Activated naive CD8-positive, alpha-beta T cell (primary cell): ENCODE data around the gene PREX1.

ENCODE experiments used
- H3K27ac Mint-ChIP-seq: one replicate; pipeline ENCODE4 v1.8.0; 2021; ENCODE audit warnings: mixed read lengths
- H3K27me3 Mint-ChIP-seq: one replicate; pipeline ENCODE4 v1.8.0; 2021; ENCODE audit warnings: mixed read lengths
- H3K36me3 Mint-ChIP-seq: one replicate; pipeline ENCODE4 v1.8.0; 2021; ENCODE audit warnings: mixed read lengths
- H3K4me1 Mint-ChIP-seq: one replicate; pipeline ENCODE4 v1.8.0; 2021; ENCODE audit warnings: low read depth, mixed read lengths
- H3K4me3 Mint-ChIP-seq: one replicate; pipeline ENCODE4 v1.8.0; 2021; ENCODE audit warnings: mild to moderate bottlenecking, mixed read lengths
- H3K9me3 Mint-ChIP-seq: one replicate; pipeline ENCODE4 v1.8.0; 2021; ENCODE audit warnings: low read depth, mixed read lengths

The PREX1 gene

DNA sequence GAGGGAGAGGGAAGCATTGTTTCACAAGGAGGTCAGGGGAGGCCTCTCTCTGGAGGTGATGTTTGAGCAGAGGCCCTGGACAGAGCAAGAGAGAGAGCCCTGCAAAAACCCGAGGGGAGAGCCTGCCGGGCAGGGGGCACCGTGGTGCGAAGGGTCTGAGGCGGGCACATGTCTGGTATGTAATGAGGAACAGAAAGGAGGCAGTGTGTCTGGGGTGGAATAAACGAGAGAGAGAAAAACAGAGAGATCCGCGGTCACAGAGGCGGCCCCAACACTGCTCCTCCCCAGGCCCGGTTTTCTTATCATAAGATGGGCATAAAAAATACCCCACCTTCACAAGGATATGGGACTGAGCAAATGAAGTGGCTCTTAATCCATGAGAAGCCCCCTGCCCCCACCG lies 119.2 kb downstream of the PREX1 start:
- Mint-ChIP-seq H3K9me3 (no peaks in the 10 kb centered on the region), H3K27ac (peak overlapping the region; percentile 43), H3K36me3 (peaks cover 13% of the 10 kb centered on the region), H3K4me1 (peaks cover 56% of the 10 kb centered on the region), H3K27me3 (no peaks in the 10 kb centered on the region), H3K4me3 (no peak overlapping the region)

DNA sequence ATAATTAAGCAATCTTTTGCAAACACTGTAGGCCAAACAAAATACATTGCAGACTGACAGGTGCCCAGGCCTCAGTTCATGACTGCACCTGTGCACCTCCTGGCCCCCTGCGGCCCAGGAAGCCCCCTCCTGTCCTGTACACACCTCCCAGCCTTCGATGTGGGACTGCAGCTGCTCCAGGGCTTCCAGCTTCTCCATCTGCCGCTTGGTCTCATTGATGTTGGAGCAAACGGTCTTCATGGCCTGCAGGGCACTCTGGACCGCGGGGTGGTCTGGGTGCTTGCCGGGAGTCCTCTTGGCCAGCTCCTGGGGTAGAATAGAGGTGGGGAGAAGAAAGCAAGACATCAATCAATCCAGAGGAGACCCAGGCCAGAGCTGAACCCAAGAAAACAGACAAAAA lies 119.7 kb downstream of the PREX1 start:
- peaks cover 13% of the 10 kb centered on the region for H3K36me3 Mint-ChIP-seq
- no peak overlapping the region for H3K4me3 Mint-ChIP-seq
- H3K27ac Mint-ChIP-seq, result peak overlapping the region; percentile 43
- H3K9me3 Mint-ChIP-seq, result no peaks in the 10 kb centered on the region
- no peaks in the 10 kb centered on the region for H3K27me3 Mint-ChIP-seq
- H3K4me1 Mint-ChIP-seq, result peaks cover 56% of the 10 kb centered on the region

DNA sequence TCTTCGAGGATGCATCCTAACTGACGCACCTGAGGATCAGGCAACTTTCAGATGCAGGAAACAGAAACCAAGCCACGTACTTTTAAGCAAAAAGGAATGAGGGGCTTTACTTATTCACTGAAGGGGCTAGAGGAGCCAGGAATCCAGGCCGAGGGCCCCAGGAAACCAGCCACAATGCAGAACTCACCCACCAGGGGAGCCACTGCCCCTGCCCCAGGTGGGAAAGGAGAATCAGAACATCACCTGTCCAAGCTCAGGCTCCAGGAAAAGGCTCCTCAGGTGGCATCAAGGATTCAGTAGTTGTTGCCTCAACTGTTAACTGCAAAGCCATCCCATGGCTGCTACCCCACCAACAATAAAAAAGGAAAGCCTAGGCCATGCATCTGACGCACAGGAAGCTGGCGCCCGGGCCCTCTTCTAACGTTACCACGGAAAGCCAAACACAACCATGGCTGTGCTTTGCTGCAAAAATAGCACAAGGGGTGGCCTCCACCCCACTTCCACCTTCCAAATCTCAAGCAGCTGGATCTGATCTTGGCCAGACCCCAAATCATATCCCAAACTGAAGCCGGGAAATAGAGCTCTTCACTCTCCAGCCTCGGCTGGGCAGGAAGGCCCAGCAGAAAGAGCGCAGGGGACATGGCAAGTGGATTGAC lies 121.0 kb downstream of the PREX1 start:
- H3K36me3 Mint-ChIP-seq, result peaks cover 13% of the 10 kb centered on the region
- H3K4me3 Mint-ChIP-seq, result no peak overlapping the region
- no peaks in the 10 kb centered on the region for H3K27me3 Mint-ChIP-seq
- no peaks in the 10 kb centered on the region for H3K9me3 Mint-ChIP-seq
- peak overlapping the region; percentile 86 for H3K27ac Mint-ChIP-seq
- H3K4me1 Mint-ChIP-seq, result peaks cover 49% of the 10 kb centered on the region

DNA sequence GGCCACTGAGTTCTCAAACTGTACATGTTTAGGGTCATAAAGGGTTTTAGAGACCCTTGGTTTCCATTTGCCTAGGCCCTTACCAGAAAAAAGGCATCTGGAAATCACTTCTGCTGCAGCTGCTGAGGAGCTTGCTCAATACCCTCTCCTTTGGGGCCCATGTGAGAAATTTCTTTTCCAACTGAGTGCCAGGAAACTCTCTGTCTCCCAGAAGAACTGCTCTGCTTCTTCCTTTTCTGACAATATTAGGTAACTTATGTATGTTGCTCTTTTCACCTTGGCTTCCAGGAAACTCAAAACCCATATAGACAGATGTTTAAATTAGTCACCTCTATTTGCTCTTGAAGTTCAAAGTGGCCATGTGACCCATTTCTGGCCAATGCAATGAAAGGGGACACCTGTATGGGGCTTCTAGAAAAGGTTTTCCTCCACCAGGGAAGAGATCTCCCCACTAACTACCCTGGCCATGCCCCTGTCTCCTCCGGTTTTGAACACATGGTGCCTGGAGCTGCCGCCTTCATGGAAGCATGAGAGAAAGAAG lies 121.6 kb downstream of the PREX1 start:
- peaks cover 17% of the 10 kb centered on the region for H3K36me3 Mint-ChIP-seq
- H3K9me3 Mint-ChIP-seq, result no peaks in the 10 kb centered on the region
- no peaks in the 10 kb centered on the region for H3K27me3 Mint-ChIP-seq
- peak overlapping the region; percentile 86 for H3K27ac Mint-ChIP-seq
- H3K4me3 Mint-ChIP-seq, result no peak overlapping the region
- peaks cover 49% of the 10 kb centered on the region for H3K4me1 Mint-ChIP-seq

DNA sequence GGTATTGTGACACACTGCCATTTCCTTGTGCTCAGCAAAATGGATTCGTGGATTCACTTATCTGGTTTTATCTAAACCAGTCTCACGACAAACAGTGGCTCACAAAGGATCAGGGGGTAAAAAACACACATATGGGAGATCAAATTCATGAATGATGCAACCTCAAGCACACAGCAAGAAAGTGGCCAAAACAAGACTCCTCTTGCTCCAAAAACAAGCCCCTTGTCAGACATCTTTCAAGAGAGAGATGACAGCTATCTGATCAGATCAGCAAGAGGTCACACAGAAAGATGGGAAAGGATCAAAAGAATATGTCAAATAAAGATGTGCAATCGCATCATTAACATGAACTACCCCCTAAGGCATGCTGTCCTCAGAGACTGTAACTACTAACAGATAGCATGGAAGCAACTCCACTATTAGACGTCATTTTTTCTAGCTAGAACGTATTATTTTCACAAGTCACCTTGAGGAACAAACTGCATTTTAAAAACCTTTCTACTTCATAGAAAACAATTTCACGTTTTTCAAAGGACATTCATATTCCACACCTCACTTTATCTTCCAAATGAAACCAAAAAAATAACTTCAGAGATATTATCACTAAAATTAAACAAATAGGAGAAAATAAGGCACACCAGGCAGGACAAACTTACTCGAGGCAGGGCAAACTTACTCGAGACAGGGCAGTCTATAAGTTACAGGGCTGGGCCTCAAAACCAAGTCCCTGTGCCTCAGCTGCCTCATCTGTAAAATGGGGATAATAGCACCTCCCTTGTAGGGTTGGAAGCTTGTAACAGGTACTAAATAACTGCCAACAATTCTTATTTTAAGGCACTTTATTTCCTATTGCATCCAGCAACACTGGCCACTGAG lies 122.3 kb downstream of the PREX1 start:
- H3K27ac Mint-ChIP-seq, result peak overlapping the region; percentile 74
- H3K36me3 Mint-ChIP-seq, result peaks cover 17% of the 10 kb centered on the region
- H3K4me3 Mint-ChIP-seq, result no peak overlapping the region
- peaks cover 47% of the 10 kb centered on the region for H3K4me1 Mint-ChIP-seq
- H3K27me3 Mint-ChIP-seq, result no peaks in the 10 kb centered on the region
- no peaks in the 10 kb centered on the region for H3K9me3 Mint-ChIP-seq

DNA sequence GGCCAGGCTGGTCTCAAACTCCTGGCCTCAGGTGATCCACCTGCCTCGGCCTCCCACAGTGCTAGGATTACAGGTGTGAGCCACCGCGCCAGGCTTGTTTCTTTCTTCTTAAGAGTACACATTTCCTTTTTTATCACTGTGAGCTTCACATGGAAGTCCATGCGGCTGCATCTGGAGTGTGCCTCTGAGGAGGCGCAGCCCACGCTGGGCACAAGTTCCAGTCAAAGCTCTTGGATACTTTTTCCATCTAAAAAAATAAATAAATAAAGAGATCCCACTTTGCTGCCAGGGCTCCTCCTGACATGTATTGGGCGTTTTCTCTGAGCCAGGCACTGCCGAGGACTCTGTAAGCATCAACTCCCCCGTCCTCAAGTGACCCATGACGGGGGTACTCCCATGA lies 123.0 kb downstream of the PREX1 start:
- H3K4me3 Mint-ChIP-seq, result no peak overlapping the region
- H3K9me3 Mint-ChIP-seq, result no peaks in the 10 kb centered on the region
- H3K27me3 Mint-ChIP-seq, result no peaks in the 10 kb centered on the region
- peaks cover 19% of the 10 kb centered on the region for H3K36me3 Mint-ChIP-seq
- peaks cover 47% of the 10 kb centered on the region for H3K4me1 Mint-ChIP-seq
- no peak overlapping the region for H3K27ac Mint-ChIP-seq

DNA sequence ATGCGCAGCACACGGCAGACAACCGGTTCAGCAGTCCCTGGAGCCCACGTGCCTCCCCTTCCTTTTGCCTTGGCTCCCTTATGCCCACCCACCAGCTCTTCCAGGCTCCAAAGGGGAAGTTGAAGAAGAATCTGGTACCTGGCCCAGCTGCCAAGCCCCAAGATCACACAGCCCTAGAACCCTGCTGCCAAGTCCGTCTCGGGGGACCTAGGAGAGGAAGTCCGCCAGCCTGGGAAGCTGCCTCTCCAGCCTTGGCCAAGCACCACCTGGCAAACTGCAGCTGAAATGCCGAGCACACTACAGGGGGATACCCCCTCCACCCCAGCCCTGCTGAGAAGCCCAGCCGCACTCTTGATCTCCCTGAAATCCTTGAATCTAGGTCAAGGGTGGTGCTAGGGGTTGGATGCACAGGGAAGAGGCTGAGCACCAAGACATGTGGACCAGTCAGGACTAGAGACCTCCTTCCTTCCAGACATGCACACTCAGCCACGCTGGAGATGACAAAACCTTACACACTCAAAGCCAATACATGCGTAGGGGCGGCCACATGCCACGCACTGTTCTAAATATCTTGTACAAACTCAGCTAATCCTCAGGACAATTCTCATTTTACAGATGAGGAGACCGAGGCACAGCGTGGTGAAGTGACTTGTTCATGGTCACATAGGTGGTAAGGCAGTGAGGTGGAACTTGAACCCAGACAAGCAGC lies 124.1 kb downstream of the PREX1 start:
- Mint-ChIP-seq H3K36me3 (peaks cover 26% of the 10 kb centered on the region), H3K27me3 (no peaks in the 10 kb centered on the region), H3K9me3 (no peaks in the 10 kb centered on the region), H3K4me1 (peaks cover 46% of the 10 kb centered on the region), H3K4me3 (no peak overlapping the region), H3K27ac (no peak overlapping the region)

DNA sequence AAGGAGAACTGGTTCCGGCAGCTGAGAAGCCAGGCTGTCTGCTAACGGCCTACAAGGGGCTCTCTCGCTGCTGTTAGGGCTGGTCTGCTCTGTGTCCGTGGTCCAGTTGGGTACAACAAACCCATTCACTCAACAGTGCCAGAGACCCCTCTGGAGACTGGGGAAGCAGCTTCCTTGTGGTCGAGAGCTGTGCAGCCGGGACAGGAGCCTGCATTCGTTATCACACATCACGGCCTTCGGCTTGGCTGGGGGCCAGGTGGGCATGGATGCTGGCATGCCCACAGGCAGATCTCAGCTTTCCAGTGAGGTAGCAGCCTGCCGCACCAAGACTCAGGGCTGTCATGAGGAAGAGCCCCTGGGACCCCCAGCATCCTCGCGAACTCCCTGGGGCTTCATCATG lies 124.7 kb downstream of the PREX1 start:
- Mint-ChIP-seq H3K27me3 (no peaks in the 10 kb centered on the region), H3K4me1 (peaks cover 45% of the 10 kb centered on the region), H3K36me3 (peaks cover 22% of the 10 kb centered on the region), H3K4me3 (no peak overlapping the region), H3K9me3 (no peaks in the 10 kb centered on the region), H3K27ac (no peak overlapping the region)

DNA sequence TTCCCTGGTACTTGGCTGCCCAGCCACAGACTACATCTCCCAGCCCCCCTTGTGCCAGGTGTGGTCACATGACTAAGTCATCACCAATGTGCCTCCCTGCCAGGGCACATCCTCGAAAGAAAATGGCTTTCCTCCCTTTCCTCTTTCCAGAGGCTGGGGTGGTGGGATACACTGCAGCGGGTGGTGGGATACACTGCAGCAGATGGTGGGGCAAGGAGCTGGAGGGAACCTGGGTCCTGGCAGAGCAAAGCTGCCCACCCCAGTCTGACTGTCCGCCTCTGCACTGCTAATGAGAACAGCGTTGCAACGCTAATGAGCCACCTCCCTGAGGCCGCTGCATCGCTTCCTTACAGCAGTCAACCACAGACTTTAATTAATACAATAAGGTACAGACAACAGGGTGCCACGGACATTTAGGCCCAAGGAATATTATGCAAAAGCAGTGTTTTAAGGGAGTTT lies 125.3 kb downstream of the PREX1 start:
- Mint-ChIP-seq H3K36me3 (peaks cover 22% of the 10 kb centered on the region), H3K27ac (no peak overlapping the region), H3K9me3 (no peaks in the 10 kb centered on the region), H3K27me3 (no peaks in the 10 kb centered on the region), H3K4me3 (no peak overlapping the region), H3K4me1 (peaks cover 42% of the 10 kb centered on the region)

DNA sequence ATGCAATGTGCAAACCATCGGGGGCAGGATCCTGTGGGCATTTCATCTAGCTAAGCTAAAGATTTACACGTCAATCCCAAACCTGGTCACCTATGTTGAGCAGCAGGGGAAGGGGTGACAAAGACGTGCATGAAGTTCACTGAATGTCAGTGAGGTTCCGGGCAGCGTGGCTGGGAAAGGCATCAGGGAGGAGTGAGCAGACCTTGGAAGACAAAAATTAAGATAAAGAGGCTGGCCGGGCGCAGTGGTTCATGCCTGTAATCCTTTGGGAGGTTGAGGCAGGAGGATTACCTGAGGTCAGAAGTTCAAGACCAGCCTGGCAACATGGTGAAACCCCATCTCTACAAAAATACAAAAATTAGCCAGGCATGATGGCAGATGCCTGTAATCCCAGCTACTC lies 126.1 kb downstream of the PREX1 start:
- H3K4me1 Mint-ChIP-seq, result peaks cover 34% of the 10 kb centered on the region
- no peaks in the 10 kb centered on the region for H3K9me3 Mint-ChIP-seq
- peaks cover 19% of the 10 kb centered on the region for H3K36me3 Mint-ChIP-seq
- no peaks in the 10 kb centered on the region for H3K27me3 Mint-ChIP-seq
- no peak overlapping the region for H3K27ac Mint-ChIP-seq
- no peak overlapping the region for H3K4me3 Mint-ChIP-seq

DNA sequence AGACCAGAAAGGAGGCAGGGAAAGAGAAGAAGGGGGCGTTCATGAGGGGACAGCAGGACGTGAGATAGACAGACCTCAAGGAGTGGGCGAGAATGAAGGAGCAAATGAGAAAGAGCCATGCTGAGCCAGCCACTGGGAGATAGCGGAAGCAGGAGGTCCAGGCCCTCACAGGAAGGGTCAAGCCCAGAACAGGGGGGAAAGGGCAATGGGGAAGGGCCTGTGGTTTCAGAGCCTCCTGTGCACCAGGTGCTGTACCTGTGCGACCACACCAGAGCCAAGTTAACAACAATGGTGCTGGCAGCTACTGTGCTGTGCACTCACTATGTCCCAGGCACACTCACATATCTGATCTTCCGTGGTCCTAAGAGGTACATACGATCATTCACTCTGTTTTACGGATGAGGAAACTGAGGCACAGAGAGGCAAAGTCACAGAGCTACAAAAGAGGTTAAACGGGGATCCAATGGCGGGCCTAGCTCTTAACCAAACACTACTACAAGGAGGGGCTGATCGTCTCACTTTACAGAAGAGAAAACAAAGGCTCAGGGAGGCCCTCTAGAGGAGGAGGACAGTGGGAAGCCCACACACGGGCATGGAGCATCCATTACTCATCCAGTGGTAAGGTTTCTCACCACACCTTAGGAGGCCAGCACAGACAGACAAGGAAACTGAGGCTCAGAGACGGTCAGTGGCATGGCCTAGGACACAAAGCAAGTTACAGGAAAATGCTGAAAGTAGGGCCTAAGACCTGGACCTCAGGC lies 129.1 kb downstream of the PREX1 start:
- H3K36me3 Mint-ChIP-seq, result peaks cover 20% of the 10 kb centered on the region
- peaks cover 12% of the 10 kb centered on the region for H3K4me1 Mint-ChIP-seq
- H3K9me3 Mint-ChIP-seq, result no peaks in the 10 kb centered on the region
- H3K27me3 Mint-ChIP-seq, result no peaks in the 10 kb centered on the region
- H3K27ac Mint-ChIP-seq, result peak overlapping the region; percentile 66
- H3K4me3 Mint-ChIP-seq, result no peak overlapping the region

DNA sequence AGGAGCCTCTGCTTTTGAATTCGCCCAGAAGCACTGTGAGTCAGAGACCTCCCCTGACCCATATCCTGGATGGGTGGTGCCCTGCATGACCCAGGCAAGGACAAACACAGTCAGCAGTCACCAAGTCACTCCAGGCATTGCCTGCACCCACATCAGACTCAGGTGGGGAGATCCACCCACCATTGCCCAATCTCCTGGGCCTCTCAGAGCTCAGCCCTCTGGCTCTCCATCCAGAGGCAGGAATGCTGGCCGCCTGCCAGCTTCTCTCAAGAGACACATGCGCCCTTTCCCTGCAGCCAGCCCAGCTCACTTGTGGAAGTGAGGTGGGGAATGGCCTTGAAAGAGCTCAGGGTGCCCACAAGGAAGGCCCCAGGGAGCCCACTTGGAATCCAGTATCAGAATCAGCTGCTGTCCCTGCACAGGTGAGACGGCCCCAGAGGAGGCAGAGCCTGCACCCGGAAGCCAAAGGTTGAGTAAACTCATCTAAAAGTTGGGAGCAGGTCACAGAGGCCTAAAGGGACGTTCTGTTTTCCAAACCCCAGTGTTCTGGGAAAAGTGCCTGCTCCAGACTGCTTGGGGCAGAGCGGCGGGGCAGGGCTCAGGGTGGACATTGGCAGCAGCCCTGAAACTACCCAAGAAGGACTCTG lies 129.8 kb downstream of the PREX1 start:
- peaks cover 12% of the 10 kb centered on the region for H3K4me1 Mint-ChIP-seq
- no peaks in the 10 kb centered on the region for H3K9me3 Mint-ChIP-seq
- H3K4me3 Mint-ChIP-seq, result no peak overlapping the region
- peak overlapping the region; percentile 22 for H3K27ac Mint-ChIP-seq
- H3K36me3 Mint-ChIP-seq, result peaks cover 20% of the 10 kb centered on the region
- H3K27me3 Mint-ChIP-seq, result no peaks in the 10 kb centered on the region

DNA sequence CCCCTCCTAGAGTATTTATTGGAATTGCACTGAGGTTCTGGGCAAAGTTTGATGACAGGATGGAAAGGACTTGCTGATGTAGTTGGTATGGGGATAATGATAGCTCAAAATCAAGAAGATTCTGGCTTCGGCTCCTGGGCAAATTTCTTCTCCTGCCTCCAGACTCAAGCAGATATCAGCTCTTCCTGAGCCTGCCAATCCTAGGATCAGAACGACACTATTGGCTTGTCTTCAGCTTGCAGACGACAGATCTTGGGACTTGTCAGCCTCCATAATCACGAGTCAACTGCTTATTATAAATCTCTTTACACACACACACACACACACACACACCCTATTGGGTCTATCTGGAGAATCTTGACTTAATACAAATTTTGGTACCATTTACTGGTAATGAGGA lies 131.1 kb downstream of the PREX1 start:
- H3K27me3 Mint-ChIP-seq, result no peaks in the 10 kb centered on the region
- H3K4me1 Mint-ChIP-seq, result peaks cover 12% of the 10 kb centered on the region
- no peak overlapping the region for H3K27ac Mint-ChIP-seq
- H3K4me3 Mint-ChIP-seq, result no peak overlapping the region
- no peaks in the 10 kb centered on the region for H3K9me3 Mint-ChIP-seq
- H3K36me3 Mint-ChIP-seq, result peaks cover 20% of the 10 kb centered on the region

DNA sequence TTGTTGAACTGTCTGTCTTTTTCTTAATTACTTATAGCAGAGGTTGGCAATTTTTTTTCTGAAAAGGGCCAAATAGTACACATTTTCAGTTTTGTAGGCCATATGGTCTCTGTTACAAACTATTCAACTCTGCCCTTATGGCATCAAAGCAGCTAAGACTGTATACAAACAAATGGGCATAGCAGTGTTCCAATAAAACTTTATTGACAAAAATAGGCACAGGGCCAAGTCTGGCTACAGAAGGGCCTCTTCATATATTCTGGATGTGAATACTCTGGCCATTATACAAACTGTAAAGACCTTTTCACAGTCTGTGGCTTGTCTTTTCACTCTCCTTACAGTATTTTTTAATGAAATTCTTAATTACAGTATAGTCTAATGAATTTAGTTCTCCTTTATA lies 132.1 kb downstream of the PREX1 start:
- H3K36me3 Mint-ChIP-seq, result peaks cover 16% of the 10 kb centered on the region
- no peak overlapping the region for H3K4me3 Mint-ChIP-seq
- H3K4me1 Mint-ChIP-seq, result peaks cover 12% of the 10 kb centered on the region
- no peaks in the 10 kb centered on the region for H3K9me3 Mint-ChIP-seq
- no peak overlapping the region for H3K27ac Mint-ChIP-seq
- no peaks in the 10 kb centered on the region for H3K27me3 Mint-ChIP-seq
